Measurements from ENCODE around the gene CD46. TPM values are rescaled to one million over a fixed set of nuclear protein-coding genes. Genes with fewer than 3 reads are reported as not detected.

CD46 gene
- total and polyA plus RNA-seq, 10 of the 15 experiments (the other 5 are each of a cell fraction or from before 2014, with no cell fraction given), result 61.1 to 198 (median 81.4) TPM

- no peak for TF ChIP-seq SIN3A (IDR thresholded peaks at IDR 0.05; ENCODE audit: low read depth, low read length)
- TF ChIP-seq HCFC1 (IDR thresholded peaks at IDR 0.05; ENCODE audit: low read length), result no peak
- TF ChIP-seq SRF (IDR thresholded peaks at IDR 0.05; ENCODE audit: low read depth in 2 of 2, low read length in 2 of 2), result no peak
- no peak for TF ChIP-seq FOXK2 (IDR thresholded peaks at IDR 0.05)
- TF ChIP-seq, protein P1, sequence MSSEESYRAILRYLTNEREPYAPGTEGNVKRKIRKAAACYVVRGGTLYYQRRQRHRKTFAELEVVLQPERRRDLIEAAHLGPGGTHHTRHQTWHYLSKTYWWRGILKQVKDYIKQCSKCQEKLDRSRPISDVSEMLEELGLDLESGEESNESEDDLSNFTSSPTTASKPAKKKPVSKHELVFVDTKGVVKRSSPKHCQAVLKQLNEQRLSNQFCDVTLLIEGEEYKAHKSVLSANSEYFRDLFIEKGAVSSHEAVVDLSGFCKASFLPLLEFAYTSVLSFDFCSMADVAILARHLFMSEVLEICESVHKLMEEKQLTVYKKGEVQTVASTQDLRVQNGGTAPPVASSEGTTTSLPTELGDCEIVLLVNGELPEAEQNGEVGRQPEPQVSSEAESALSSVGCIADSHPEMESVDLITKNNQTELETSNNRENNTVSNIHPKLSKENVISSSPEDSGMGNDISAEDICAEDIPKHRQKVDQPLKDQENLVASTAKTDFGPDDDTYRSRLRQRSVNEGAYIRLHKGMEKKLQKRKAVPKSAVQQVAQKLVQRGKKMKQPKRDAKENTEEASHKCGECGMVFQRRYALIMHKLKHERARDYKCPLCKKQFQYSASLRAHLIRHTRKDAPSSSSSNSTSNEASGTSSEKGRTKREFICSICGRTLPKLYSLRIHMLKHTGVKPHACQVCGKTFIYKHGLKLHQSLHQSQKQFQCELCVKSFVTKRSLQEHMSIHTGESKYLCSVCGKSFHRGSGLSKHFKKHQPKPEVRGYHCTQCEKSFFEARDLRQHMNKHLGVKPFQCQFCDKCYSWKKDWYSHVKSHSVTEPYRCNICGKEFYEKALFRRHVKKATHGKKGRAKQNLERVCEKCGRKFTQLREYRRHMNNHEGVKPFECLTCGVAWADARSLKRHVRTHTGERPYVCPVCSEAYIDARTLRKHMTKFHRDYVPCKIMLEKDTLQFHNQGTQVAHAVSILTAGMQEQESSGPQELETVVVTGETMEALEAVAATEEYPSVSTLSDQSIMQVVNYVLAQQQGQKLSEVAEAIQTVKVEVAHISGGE (CRISPR knock-in tag; IDR thresholded peaks at IDR 0.05), result no peak
Measured at GRCh38 chr1:207830788-207831187, 78.9 kb downstream of the CD46 start (continued).

- Histone ChIP-seq H3K4me1 (ENCODE audit: control insufficient read depth, insufficient read depth, low read length) (peaks cover 44% of the 10 kb centered on the region), H3K36me3 (ENCODE audit: control insufficient read depth in 2 of 2, insufficient read depth in 2 of 2, low read length in 1 of 2) (no peaks in the 10 kb centered on the region), H3K4me3 (peak overlapping the region; percentile 50; the same call in 1 of the 2 replicates), H3K79me2 (ENCODE audit: control insufficient read depth, insufficient read depth, low read length) (peaks cover 24% of the 10 kb centered on the region), H4K20me1 (ENCODE audit: control insufficient read depth, insufficient read depth) (no peaks in the 10 kb centered on the region), H2AFZ (ENCODE audit: control insufficient read depth, low read depth, low read length) (peak overlapping the region; percentile 61; the same call in 1 of the 2 replicates), H3K9ac (ENCODE audit: control insufficient read depth, insufficient read depth, low read length) (peak overlapping the region; percentile 47), H3K27me3 (replicated peaks in 1 of 2; ENCODE audit: control insufficient read depth in 2 of 2, insufficient read depth in 2 of 2, low read length in 1 of 2) (no peaks in the 10 kb centered on the region), H3K27ac (ENCODE audit: control insufficient read depth, insufficient read depth) (peak overlapping the region; percentile 80), H3K9me3 (replicated peaks; ENCODE audit: control insufficient read depth, insufficient read depth, low read length) (no peaks in the 10 kb centered on the region), H3K4me2 (ENCODE audit: control insufficient read depth, insufficient read depth) (peak overlapping the region; percentile 81)
- ChIA-PET POLR2A (interaction anchor here (0.8 to 20.7 kb wide), 6 partner anchors 9 to 79 kb away, joined by 3 to 620 read pairs (median 10); no protein-coding TSS in a partner anchor), RAD21 (ENCODE audit: unreplicated experiment) (interaction anchor here (1.9 to 14.2 kb wide), 4 partner anchors 9 to 54 kb away, joined by 5 to 265 read pairs (median 97); no protein-coding TSS in a partner anchor), SMC1A (ENCODE audit: uncharacterized antibody, unreplicated experiment) (interaction anchor here (1.0 to 12.8 kb wide), 11 partner anchors 8 to 104 kb away, joined by 3 to 444 read pairs (median 6); no protein-coding TSS in a partner anchor), CTCF (interaction anchor here (0.8 to 26.0 kb wide), 10 partner anchors 8 to 53 kb away, joined by 3 to 821 read pairs (median 4); no protein-coding TSS in a partner anchor)
- in situ Hi-C loops (cut with MboI) (loop anchor here (5.0 kb wide), 1 partner anchor 36 kb away; no protein-coding TSS in a partner anchor), intact Hi-C loops (cut with micrococcal nuclease; ENCODE audit: unreplicated experiment) (no loop called here)
- FAIRE-seq (peak; percentile 57), DNase-seq (ENCODE audit: low read depth, low spot score) (peak; percentile 94), ATAC-seq (peak; percentile 90)
- no TSS peak for BruUV-seq (replicated peaks)
- 18% methylated on average over 9 of the region's 9 CpGs for WGBS (ENCODE audit: insufficient coverage, insufficient replicate concordance, low lambda C conversion rate, missing lambda C conversion rate)
- TF ChIP-seq EZH2 (IDR thresholded peaks at IDR 0.05; ENCODE audit: borderline replicate concordance, control insufficient read depth, low read depth, low read length), result no peak
- TF ChIP-seq, protein P2, sequence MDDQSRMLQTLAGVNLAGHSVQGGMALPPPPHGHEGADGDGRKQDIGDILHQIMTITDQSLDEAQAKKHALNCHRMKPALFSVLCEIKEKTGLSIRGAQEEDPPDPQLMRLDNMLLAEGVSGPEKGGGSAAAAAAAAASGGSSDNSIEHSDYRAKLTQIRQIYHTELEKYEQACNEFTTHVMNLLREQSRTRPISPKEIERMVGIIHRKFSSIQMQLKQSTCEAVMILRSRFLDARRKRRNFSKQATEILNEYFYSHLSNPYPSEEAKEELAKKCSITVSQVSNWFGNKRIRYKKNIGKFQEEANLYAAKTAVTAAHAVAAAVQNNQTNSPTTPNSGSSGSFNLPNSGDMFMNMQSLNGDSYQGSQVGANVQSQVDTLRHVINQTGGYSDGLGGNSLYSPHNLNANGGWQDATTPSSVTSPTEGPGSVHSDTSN (IDR thresholded peaks at IDR 0.05; ENCODE audit: insufficient replicate concordance, low read depth, low read length), result peak; percentile 73
- TF ChIP-seq CUX1 (IDR thresholded peaks at IDR 0.05; ENCODE audit: insufficient replicate concordance, low read depth, low read length), result no peak
- TF ChIP-seq TCF7 (IDR thresholded peaks at IDR 0.05; ENCODE audit: borderline replicate concordance), result no peak
- TF ChIP-seq ZBED1 (IDR thresholded peaks at IDR 0.05; ENCODE audit: borderline replicate concordance), result no peak
Measured at GRCh38 chr1:207831517-207832327, 79.9 kb downstream of the CD46 start.
